ENCODE data around the gene ARL8B. TPM values are rescaled to one million over a fixed set of nuclear protein-coding genes. Genes with fewer than 3 reads are reported as not detected.
A peak's percentile ranks its signal among the peaks of the same experiment; 100 is the strongest.

ARL8B gene
- total and polyA plus RNA-seq, 9 of the 15 experiments (the other 6 are each of a cell fraction or from before 2014, with no cell fraction given): 28.5 to 99.4 (median 77.2) TPM

DNA sequence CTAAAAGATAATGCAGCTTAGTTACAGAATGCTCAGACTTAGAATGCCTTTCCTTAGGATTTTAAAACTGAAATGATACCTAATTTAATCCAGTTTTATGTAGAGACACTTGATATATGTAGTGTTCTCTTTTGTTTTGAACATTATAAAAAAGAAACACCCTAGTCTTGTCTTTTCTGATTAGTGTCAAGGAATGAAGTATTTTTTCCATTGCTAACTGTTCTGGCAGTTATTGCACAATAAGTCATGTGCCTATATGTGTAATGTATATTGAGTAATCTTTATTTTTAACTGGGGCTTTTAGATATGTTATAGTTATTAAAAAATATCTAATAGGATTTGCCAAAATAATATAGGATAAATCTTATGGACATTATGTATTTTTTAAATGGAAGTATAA is 4.5 kb downstream of the ARL8B start (continued):
- TF ChIP-seq SIX5 (IDR thresholded peaks at IDR 0.05; ENCODE audit: borderline replicate concordance in 1 of 2, insufficient read depth in 1 of 2, low read depth in 1 of 2, low read length in 2 of 2) (no peak), UBTF (IDR thresholded peaks at IDR 0.05; ENCODE audit: borderline replicate concordance in 1 of 2, low read depth in 2 of 2, low read length in 2 of 2) (no peak), NONO (IDR thresholded peaks at IDR 0.05; ENCODE audit: low read depth in 2 of 2, low read length in 1 of 2) (no peak), MEF2A (IDR thresholded peaks at IDR 0.05; ENCODE audit: control insufficient read depth, low read depth, low read length) (peak; percentile 39; the same call in 1 of the 2 replicates), NFIX (CRISPR knock-in tag; IDR thresholded peaks at IDR 0.05; ENCODE audit: low read depth) (no peak), ELF4 (CRISPR knock-in tag; IDR thresholded peaks at IDR 0.05) (no peak), KLF10 (CRISPR knock-in tag; IDR thresholded peaks at IDR 0.05) (no peak), HDAC6 (IDR thresholded peaks at IDR 0.05; ENCODE audit: low read depth, low read length) (no peak), ZNF277 (CRISPR knock-in tag; IDR thresholded peaks at IDR 0.05; ENCODE audit: borderline replicate concordance) (no peak)
- TF ChIP-seq, protein P1, sequence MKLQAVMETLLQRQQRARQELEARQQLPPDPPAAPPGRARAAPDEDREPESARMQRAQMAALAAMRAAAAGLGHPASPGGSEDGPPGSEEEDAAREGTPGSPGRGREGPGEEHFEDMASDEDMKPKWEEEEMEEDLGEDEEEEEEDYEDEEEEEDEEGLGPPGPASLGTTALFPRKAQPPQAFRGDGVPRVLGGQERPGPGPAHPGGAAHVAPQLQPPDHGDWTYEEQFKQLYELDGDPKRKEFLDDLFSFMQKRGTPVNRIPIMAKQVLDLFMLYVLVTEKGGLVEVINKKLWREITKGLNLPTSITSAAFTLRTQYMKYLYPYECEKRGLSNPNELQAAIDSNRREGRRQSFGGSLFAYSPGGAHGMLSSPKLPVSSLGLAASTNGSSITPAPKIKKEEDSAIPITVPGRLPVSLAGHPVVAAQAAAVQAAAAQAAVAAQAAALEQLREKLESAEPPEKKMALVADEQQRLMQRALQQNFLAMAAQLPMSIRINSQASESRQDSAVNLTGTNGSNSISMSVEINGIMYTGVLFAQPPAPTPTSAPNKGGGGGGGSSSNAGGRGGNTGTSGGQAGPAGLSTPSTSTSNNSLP (IDR thresholded peaks at IDR 0.05; ENCODE audit: borderline replicate concordance, low read depth, low read length): no peak
- TF ChIP-seq, protein P2, sequence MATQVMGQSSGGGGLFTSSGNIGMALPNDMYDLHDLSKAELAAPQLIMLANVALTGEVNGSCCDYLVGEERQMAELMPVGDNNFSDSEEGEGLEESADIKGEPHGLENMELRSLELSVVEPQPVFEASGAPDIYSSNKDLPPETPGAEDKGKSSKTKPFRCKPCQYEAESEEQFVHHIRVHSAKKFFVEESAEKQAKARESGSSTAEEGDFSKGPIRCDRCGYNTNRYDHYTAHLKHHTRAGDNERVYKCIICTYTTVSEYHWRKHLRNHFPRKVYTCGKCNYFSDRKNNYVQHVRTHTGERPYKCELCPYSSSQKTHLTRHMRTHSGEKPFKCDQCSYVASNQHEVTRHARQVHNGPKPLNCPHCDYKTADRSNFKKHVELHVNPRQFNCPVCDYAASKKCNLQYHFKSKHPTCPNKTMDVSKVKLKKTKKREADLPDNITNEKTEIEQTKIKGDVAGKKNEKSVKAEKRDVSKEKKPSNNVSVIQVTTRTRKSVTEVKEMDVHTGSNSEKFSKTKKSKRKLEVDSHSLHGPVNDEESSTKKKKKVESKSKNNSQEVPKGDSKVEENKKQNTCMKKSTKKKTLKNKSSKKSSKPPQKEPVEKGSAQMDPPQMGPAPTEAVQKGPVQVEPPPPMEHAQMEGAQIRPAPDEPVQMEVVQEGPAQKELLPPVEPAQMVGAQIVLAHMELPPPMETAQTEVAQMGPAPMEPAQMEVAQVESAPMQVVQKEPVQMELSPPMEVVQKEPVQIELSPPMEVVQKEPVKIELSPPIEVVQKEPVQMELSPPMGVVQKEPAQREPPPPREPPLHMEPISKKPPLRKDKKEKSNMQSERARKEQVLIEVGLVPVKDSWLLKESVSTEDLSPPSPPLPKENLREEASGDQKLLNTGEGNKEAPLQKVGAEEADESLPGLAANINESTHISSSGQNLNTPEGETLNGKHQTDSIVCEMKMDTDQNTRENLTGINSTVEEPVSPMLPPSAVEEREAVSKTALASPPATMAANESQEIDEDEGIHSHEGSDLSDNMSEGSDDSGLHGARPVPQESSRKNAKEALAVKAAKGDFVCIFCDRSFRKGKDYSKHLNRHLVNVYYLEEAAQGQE (IDR thresholded peaks at IDR 0.05; ENCODE audit: borderline replicate concordance): no peak
- TF ChIP-seq, protein P2 (CRISPR knock-in tag; IDR thresholded peaks at IDR 0.05; ENCODE audit: low read depth): no peak

All from K562 (cell line).